ENCODE results near the gene DEFB110. TPM values are rescaled to one million over a fixed set of nuclear protein-coding genes. Genes with fewer than 3 reads are reported as not detected.

DEFB110 gene
- not detected in 2 replicates for total RNA-seq

DNA sequence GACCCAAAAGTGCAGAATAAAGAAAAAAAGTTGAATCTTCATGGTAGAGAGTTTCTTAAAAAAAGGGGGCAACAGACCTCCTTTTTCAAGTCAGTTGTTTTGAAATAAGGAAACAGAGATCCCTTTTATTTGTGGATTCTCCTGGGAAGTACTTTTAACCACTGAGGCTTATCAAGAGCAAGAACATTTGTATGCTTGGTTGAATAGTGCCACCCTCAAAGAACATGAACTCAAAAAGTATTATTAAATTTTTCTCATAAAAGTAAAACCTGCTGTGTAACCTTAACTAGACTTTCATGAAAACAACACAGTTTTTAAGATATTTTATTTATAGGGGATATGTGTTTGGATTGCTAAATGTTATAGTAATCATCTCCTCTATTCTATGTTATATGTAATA, at the start of gene DEFB110:
DEFB110 (minus strand) TSS at position 101 of the 400 bp plus-strand sequence; CDS start at position 42, 59 bp downstream.
- no peak for DNase-seq (ENCODE audit: extremely low read depth, low read depth, low spot score)

- DNase-seq (ENCODE audit: extremely low read depth, low read depth, low spot score), result no peak
These were observed 48.3 kb upstream of the DEFB110 start for GRCh38 chr6:50070101-50070500.

DNA sequence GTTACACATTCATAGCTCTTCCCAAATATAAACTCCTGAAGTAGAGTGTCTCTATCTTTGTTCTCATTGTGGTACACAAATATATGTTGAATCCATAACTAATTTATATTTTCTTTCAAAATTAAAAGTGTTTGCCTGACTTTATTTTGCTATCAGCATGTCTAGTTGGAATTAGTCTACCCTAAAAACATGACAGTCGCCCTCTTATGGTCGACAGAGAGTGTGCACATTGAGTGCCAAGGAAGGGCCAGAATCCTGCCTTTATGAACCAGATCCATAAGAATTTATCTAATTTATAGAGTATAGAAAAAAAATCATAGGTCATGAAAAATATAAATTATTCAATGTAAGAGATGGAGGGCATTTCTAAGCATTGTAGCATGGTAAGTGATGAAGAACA, 40.3 kb upstream of the DEFB110 start:
- DNase-seq (ENCODE audit: extremely low read depth, low read depth, low spot score), result no peak

GRCh38 chr6:50056242-50056641, 34.4 kb upstream of the DEFB110 start:
- no peak for DNase-seq (ENCODE audit: extremely low read depth, low read depth, low spot score)

DNA sequence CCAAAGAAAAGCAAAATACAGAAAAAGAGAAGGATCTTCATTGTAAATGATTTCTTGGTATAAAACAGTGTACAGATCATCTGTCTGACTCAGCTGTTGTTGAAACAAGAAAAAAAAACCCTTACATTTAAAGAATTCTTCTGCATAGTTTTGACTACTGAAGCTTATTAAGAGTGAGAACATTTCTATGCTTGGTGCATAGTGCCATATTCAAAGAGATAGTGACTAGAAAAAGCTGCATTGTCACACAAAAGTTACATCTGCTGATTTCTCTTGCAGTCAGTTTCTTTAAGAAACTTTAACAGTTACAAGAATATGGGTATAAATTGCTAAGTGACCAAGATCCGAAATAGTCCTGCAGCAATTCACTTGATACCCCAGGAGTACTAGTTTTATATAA, 28.0 kb upstream of the DEFB110 start, which contains the start of gene DEFB112:
DEFB112 (minus strand) TSS at position 101 of the 400 bp plus-strand sequence; CDS start at position 41, 60 bp downstream.
- DNase-seq (ENCODE audit: extremely low read depth, low read depth, low spot score), result no peak

- no peak for DNase-seq (ENCODE audit: extremely low read depth, low read depth, low spot score)
These were observed 25.2 kb upstream of the DEFB110 start for GRCh38 chr6:50047026-50047425.

DNA sequence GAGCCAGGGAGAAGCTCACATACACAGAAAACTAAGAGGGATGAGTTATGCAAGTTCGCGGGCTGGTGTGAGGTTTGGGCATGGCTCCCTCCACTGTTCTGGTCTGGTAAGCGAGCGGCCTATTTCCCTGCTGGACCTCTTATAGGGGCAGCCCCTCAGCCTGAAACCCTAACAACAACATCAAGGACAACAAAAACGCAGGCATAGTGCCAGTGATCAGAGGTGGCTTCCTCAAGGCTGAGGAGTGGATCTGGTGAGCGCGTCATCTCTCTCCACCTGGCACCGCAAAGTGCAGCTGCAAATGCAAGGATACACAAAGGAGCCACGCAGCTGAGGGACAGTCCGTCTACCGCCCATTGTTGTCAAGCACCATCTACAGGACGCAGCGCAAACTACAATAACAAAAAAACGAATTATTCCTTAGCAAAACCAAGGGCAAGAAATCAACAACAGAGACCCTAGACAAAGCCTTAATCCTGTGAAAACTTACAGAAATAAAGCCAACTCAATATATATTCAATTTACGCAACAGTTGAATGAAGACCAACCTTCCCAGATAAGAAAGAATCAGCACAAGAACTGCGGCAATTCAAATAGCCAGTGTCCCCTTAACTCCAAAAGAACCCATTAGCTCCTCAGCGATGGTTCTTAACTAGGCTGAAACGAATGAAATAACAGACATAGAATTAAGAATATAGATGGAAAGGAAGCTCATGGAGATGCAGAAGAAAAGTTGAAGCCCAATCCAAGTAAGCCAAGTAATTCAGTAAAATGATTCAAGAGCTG, 9.2 kb upstream of the DEFB110 start:
- no peak for DNase-seq (ENCODE audit: extremely low read depth, low read depth, low spot score)

DNA sequence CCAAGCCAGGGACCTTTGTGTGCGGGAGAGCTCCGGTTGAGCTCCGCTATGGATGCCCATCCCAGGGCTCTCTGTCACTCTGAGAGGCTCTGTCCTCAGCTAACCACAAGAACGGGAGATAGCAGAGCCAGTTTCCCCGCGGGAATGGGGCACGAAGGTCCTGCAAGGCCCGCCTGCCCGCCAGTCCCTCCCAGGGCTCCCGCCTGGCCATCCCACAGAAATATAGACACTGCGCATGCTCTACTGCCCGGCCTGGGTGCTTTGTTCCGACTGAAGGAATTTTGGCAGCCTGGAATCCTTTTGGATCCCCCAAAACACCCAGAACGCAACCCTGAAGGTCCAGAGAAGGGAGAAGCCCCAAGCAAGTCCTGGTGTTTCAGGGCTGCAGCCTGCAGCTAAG, 8.6 kb upstream of the DEFB110 start:
- no peak for DNase-seq (ENCODE audit: extremely low read depth, low read depth, low spot score)

DNA sequence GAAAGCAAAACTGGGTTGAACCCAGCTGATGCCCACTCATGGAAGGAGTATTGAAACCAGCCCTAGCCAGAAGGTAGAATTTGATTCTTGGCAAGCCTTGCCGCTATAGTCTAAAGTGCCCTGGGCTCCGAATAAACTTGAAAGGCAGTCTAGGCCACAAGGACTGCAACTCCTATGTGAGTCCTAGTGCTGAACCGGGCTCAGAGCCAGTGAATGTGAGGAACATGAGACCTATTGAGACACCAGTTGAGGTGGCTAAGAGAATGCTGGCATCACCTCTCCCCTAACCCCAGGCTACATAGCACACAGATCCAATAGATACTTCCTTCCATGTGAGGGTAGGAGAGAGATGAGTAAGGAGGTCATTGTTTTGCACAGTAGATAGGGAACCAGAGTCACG, 3.5 kb upstream of the DEFB110 start:
- no peak for DNase-seq (ENCODE audit: extremely low read depth, low read depth, low spot score)

DNA sequence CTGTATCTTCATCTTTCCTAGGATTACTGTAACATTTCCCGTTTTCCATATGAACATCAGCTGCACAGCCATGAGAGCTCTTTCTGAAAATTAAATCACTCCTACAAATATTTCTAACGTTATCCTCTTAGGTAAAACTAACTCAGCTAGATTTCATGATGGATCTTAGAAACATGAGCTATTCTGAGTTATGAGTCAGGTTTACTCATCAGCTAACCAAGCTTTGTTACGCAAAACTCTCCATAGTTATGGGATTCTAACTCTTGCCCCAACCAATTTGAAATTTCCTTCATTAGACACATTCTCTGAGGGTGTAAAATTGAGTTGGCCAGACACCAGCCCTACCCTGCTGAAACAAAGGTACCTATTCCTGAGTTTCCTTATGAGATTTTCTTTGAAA, 14.0 kb downstream of the DEFB110 start:
- no peak for DNase-seq (ENCODE audit: extremely low read depth, low read depth, low spot score)

DNA sequence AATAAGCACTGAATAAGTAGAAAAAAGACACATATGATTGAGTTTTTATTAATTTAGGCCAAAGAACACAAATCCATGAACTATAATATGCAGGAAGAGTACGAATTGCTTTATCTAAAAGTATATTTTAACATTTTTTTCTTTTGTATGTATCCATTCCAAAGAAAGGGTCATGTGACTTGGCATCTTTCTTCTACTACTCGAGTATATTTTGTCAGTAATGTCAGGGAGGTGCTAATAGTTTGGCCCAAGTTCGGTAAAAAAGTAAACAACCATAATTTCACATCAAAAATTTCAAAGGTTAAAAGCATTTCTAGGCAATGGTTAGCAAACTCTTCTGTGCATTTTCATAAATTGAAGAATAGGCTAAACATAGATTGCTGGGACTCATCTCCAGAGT, 18.7 kb downstream of the DEFB110 start:
- DNase-seq (ENCODE audit: extremely low read depth, low read depth, low spot score), result no peak

GRCh38 chr6:49995278-49995677, 26.5 kb downstream of the DEFB110 start:
- no peak for DNase-seq (ENCODE audit: extremely low read depth, low read depth, low spot score)

DNA sequence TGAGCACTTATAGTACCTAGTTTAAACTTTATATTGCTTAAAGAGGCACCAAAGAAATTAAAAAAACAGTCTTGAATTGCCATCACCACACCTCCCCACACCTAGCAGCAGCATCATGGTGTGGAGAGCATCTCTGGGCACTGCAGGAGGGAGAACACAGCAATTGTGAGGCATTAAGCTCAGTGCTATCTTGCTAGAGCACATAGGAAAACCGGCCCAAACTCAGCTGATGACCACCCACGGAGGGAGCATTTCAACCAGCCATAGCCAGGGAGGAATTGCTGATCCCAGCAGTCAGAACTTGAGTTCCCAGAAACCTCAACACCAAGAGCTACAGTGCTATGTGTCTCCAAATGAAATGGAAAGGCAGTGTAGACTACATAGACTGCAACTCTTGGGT, 32.9 kb downstream of the DEFB110 start:
- no peak for DNase-seq (ENCODE audit: extremely low read depth, low read depth, low spot score)

DNA sequence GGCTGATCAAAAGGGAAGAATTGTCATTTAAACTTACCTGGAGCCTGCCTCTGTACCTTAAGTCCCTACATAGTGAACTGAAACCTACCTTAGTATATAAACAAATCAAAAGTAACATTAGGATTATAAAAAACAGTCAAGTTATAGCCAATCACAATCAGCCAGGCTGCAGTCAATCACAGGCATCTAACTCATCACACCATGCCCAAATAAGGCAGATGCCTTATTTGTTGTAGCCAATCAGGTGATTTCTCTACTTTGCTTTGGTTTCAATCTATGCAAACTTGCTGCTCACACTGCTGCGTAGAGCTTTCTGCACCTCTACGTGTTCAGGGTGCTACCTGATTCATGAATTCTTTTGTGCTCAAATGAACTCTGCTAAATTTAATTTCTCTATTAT, 34.0 kb downstream of the DEFB110 start:
- DNase-seq (ENCODE audit: extremely low read depth, low read depth, low spot score), result no peak

DNA sequence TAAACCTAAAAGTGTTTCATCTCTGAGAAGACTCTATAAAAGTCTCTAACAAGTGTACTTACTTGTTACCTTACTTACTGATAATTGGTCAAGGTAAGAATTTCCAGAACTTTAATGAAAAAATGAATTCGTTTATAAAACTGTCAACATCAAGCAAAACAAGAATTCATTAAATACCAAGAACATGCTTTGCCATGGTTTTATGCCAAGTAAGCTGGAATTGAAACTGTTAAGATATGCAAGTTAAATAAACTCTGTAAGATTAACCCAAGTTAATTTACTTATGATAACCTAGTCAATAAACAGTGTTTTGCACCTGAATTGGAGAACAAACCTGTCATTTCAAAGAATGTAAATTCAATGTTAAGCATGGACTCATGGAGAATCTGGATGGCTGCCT, 35.2 kb downstream of the DEFB110 start:
- no peak for DNase-seq (ENCODE audit: extremely low read depth, low read depth, low spot score)

- DNase-seq (ENCODE audit: extremely low read depth, low read depth, low spot score), result no peak
These were observed 39.7 kb downstream of the DEFB110 start for GRCh38 chr6:49982046-49982445.

DNA sequence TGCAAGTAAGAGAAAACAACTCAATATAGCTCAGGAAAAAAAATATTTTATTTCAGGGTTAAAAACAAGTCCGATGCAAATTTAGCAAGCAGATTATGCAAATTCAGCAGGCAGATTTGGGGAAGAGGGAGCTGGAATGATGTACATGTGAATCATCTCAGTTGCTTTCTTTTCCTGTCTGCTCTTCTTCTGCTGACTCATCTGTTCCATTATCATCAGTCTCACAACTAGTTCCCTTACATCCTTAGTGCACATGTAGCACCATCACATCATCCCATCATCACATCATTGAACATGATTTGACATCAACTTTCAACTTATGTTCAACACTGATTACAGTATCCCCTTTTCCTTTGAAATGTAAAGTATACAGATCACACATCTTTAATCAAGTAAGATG, 40.9 kb downstream of the DEFB110 start:
- DNase-seq (ENCODE audit: extremely low read depth, low read depth, low spot score), result no peak

- no peak for DNase-seq (ENCODE audit: extremely low read depth, low read depth, low spot score)
These were observed 42.2 kb downstream of the DEFB110 start for GRCh38 chr6:49979584-49979983.

DNA sequence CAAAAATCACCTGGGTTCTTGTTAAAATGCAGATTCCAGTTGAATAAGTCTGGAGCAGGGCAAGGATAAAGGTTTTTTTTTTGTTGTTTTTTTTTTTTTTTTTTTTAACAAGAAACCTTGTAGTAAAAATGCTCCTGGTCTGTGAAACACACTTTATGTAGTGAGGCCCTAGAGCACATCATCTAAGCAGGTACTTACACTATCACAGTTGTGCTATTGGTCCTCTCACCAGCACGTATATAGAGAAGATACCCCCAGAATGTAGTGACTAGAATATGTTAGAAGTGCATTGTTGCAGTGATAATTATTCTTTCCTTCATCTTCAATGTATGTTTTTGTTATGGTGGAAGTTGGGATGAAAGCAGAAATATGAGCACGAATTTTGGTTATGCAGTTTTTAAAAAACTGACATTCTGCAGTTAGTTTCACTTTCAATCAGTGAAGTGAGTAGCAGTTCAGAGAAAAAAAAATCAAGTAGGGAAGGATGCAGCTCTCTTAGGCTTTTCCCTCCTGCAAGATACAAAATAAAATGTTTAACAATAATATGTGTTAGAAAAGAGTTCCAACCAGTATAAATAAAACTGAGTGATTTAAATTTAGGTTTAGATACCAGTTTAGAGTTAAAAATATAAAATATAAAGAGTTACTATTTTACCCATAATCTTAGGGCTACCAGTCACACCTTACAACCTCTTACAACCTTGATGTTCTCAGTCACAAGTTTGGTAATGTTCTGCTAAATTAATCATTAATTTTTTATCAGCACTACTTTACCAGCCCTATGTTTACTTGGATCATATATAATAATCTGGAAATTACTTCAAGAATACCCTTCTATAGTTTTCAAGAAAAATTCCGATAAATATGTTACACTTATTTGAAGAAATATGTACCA, 43.2 kb downstream of the DEFB110 start:
- no peak for DNase-seq (ENCODE audit: extremely low read depth, low read depth, low spot score)

GRCh38 chr6:49969605-49970004, 52.2 kb downstream of the DEFB110 start, which contains the start of gene DEFB113:
TSS of gene DEFB113 (minus strand) at chr6:49969625. CDS start at chr6:49969625, 0 bp downstream.
- DNase-seq (ENCODE audit: extremely low read depth, low read depth, low spot score), result no peak
